Umbilical cord (tissue), 2 donors: ENCODE measurements around the gene PPP1R36. TPM values are rescaled to one million over a fixed set of nuclear protein-coding genes. Genes with fewer than 3 reads are reported as not detected.
"Not testable (repeated sequence)": the region's sequence is repeated elsewhere in the genome, so short reads cannot be mapped to it uniquely, and the experiment has no call there.

Experiments used
- DNase-seq: peaks from one replicate; pipeline ENCODE4 v3.0.0-alpha.2; 2015; ENCODE audit warnings: low spot score
- total RNA-seq: library from RNA; depleted of rRNA; stranded (reverse); fragments of >200 nt; gene quantifications from one replicate; pipeline ENCODE4 v1.2.3, GENCODE V29; 2014; ENCODE audit warnings: low replicate concordance; ENCODE audit not compliant: insufficient read depth

Gene PPP1R36
- total RNA-seq, 1 donor from 2014 or later, result 4.1 TPM

- DNase-seq, result no peak
These were observed 31.5 kb upstream of the PPP1R36 start for GRCh38 chr14:64518229-64518628.

GRCh38 chr14:64520699-64521098 lies 29.1 kb upstream of the PPP1R36 start:
- DNase-seq, result no peak

- DNase-seq, result no peak
These were observed 27.0 kb upstream of the PPP1R36 start for GRCh38 chr14:64522591-64523355.

DNA sequence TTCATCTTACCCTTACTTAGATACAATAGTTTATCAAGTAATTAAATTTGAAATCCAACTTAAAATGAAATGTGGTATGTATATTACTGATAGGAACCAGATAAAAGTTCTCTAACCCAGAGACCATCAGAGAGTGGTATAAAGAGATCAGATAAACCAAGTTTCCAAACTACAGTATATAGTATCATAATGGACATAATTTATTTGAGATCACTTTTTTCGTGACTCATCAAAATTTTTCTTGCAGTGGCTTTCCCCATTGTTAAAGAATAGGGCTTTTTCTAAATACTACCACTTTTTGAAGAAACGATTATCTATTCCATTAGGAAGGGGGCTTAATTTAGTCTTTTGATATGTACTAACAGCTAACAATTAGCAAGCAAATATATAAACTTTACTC lies 24.4 kb upstream of the PPP1R36 start:
- DNase-seq, result no peak

DNA sequence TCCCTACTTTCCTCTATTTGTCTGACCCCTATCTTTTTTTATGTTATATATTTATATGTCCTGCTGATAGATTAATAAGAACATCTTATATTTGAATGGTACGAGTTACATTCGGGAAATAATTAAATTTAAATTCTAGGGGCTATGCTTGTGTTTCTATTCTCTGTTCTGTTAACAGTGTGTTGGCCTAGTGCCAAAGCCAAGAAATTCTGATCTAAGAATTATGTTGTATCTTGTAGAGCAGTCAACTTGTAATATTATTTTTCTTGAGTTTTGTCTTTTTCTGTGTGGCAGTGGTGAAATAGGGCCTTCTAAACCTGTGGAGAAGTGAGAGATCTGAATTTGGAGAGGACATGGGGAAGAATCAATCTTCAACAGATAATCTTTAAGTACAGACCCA lies 18.2 kb upstream of the PPP1R36 start:
- no peak for DNase-seq

- peak; percentile 19 for DNase-seq
These were observed 13.1 kb upstream of the PPP1R36 start for GRCh38 chr14:64536488-64537245.

DNA sequence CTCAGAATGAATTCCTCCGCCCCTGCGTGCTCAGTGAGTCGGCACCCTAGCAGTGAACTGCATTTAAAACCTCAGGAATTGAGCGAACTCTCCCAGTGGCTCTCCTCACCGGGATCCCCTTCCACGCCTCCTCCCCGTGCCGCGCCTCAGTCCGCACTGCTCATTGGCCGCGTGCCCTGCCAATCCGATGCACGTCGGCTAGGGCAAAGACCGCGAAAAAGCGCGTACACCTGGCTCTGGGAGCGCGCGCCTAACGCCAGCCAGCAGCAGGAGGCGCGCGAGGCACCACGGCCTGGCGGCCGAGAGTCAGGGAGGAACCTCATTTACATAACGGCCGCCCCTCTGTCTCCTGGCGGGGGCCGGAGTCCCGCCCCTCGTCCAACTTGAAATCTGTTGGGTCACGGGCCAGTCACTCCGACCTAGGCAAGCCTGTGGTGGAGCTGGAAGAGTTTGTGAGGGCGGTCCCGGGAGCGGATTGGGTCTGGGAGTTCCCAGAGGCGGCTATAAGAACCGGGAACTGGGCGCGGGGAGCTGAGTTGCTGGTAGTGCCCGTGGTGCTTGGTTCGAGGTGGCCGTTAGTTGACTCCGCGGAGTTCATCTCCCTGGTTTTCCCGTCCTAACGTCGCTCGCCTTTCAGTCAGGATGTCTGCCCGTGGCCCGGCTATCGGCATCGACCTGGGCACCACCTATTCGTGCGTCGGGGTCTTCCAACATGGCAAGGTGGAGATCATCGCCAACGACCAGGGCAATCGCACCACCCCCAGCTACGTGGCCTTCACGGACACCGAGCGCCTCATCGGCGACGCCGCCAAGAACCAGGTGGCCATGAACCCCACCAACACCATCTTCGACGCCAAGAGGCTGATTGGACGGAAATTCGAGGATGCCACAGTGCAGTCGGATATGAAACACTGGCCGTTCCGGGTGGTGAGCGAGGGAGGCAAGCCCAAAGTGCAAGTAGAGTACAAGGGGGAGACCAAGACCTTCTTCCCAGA lies 9.3 kb upstream of the PPP1R36 start, which contains the start of gene HSPA2:
HSPA2 (plus strand) TSS at position 534 of the 995 bp plus-strand sequence; CDS start at position 643, 109 bp downstream.
- peak; percentile 99 for DNase-seq

- DNase-seq, result peak; percentile 71
These were observed 8.3 kb upstream of the PPP1R36 start for GRCh38 chr14:64541261-64541971.

GRCh38 chr14:64541972-64542835 lies 7.6 kb upstream of the PPP1R36 start:
- no peak for DNase-seq

DNA sequence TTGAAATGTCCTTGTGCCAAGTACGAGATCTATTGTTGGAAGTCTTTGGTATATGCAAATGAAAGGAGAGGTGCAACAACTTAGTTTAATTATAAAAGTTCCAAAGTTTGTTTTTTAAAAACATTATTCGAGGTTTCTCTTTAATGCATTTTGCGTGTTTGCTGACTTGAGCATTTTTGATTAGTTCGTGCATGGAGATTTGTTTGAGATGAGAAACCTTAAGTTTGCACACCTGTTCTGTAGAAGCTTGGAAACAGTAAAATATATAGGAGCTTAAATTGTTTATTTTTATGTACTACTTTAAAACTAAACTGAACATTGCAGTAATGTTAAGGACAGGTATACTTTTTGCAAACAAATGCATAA lies 6.9 kb upstream of the PPP1R36 start:
- no peak for DNase-seq

GRCh38 chr14:64544607-64545312 lies 5.0 kb upstream of the PPP1R36 start:
- DNase-seq, result no peak

DNA sequence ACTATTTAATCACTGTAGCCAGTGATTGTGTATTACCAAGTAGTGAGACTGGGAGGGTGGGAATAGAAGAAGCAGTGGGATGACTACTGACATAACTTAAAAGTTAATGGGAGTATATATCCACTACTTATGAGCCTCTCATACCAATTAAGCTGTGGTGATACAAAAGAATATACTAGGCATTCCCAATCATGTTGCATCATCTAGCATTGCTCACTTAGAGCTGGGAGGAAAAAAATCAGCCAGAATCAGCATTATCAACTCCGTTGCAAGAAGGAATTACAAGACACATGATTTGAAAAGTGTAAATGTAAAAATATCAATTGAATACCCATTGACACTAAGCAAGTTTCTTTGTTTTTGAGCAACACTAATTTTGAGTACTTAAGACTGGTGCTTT lies 745 bp upstream of the PPP1R36 start:
- no peak for DNase-seq

- DNase-seq, result no peak
These were observed 1.0 kb downstream of the PPP1R36 start for GRCh38 chr14:64550621-64551333.

DNA sequence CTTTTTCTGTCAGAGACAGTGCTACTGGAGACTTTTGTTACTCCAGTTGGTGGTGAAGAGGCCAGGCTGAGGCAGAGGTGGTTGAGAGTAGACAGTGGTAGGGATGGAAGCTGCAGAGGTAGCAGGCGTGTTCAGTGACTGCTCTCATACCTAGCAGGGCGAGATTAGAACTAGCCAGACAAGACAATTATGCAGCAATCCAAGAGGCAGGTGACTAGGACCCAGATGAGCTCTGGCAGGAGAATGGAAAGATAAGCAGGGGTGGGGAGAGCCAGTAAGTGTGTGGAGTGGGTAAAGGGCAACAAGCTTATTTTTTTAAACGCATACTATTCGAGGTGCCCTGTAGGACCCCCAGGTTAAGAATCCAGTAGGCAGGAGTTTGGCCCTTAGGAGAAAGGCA lies 4.8 kb downstream of the PPP1R36 start:
- DNase-seq, result no peak

DNA sequence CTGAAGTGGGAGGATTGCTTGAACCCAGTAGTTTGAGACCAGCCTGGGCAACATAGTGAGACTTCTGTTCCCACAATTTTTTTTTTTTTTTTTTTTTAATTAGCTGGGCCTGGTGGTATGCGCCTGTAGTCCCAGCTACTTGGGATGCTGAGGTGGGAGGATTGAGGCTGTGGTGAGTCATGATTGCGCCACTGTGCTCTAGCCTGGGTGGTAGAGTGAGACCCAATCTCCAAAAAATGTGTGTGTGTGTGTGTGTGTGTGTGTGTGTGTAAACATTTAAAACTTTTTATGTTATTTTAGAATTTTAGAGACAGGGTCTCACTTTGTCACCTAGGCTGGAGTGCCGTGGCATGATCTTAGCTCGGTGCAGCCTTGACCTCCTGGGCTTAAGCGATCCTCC lies 6.8 kb downstream of the PPP1R36 start:
- no peak for DNase-seq

GRCh38 chr14:64558216-64558615 lies 8.5 kb downstream of the PPP1R36 start:
- DNase-seq, result not testable (repeated sequence)

- no peak for DNase-seq
These were observed 11.9 kb downstream of the PPP1R36 start for GRCh38 chr14:64561631-64562030.

DNA sequence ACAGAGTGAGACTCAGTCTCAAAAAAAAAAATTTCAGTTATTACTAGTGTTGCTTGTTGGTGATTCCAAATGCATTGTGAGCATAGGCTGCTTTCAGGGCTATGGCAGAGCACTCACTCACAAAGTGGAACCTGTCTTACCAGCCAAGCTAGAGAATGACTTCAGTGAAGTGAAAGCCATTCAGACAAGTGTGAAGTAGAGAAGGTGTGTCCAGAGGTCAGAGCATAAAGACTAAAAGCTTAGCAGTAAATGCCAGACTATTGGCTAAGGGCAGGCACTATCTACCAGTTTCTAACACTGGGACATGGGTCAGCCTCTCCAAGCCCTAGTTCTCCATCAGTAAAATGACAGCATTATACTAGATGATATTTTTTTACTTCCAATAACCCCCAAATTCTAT lies 12.7 kb downstream of the PPP1R36 start:
- DNase-seq, result no peak

DNA sequence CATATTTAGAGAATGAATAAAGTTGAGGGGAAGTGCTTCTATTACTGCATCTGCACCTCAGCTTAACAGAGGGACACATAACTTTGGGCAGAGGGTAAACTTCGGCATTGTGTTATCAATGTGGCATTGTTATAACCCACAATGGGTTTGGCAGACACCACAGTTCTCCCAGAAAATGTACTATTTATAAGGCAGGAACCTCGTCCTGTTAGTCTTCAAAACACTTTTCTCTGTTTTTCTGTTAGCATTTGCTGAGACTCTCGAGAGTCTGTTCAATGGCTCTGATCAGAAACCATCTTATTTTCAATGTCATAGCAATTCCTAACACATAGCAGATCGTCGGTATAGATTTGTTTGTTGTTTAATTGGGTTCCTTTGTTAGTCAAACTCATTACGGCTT lies 13.9 kb downstream of the PPP1R36 start:
- no peak for DNase-seq
